Lower lobe of right lung (tissue), 2 donors: ENCODE data around the gene VIPR2. TPM values are rescaled to one million over a fixed set of nuclear protein-coding genes. Genes with fewer than 3 reads are reported as not detected.

Experiments used
- ATAC-seq, 2 donors: fragments of 200-7000 bp; cut with Tn5 transposase; one replicate each; pipeline ENCODE4 v1.9.1; 2020 to 2022; ENCODE audit warnings: mild to moderate bottlenecking in 2 of 2, moderate library complexity in 2 of 2
- DNase-seq: peaks from one replicate; pipeline ENCODE4 v3.0.0-alpha.2; 2020
- H3K27ac ChIP-seq: fragments of 200-600 bp; one replicate; pipeline ENCODE4 v1.8.0; 2022
- H3K27me3 ChIP-seq: fragments of 200-600 bp; one replicate; pipeline ENCODE4 v1.8.0; 2022; ENCODE audit warnings: low read depth
- H3K36me3 ChIP-seq: fragments of 200-600 bp; one replicate; pipeline ENCODE4 v1.8.0; 2022; ENCODE audit warnings: mild to moderate bottlenecking
- H3K4me1 ChIP-seq: fragments of 200-600 bp; one replicate; pipeline ENCODE4 v1.8.0; 2022
- H3K4me3 ChIP-seq: fragments of 200-600 bp; one replicate; pipeline ENCODE4 v1.8.0; 2022; ENCODE audit warnings: mild to moderate bottlenecking
- H3K9me3 ChIP-seq: fragments of 200-600 bp; one replicate; pipeline ENCODE4 v1.8.0; 2022
- intact Hi-C: fragments of 100-400 bp; cut with DNase I; formaldehyde crosslinking; loops from one replicate; pipeline ENCODE4 v1.11.0; 2022
- total RNA-seq: library from RNA; stranded (reverse); fragmentation: NEBNext Ultra II Directional; extraction: Animal tissue kit (Norgen Biotek cat#: 25700); gene quantifications from one replicate; pipeline ENCODE4 v1.2.1, GENCODE V29; 2021
- TF ChIP-seq, protein P1 (sequence below): fragments of 200-600 bp; IDR thresholded peaks from one replicate; pipeline ENCODE4 v1.8.0; 2022; ENCODE audit warnings: antibody characterized with exemption, mild to moderate bottlenecking
- donor health status: DM: no; HTN: yes; CAD: no; lungs with severe emphysema.

The VIPR2 gene
- total RNA-seq, 1 donor from 2014 or later: 0.80 TPM

DNA sequence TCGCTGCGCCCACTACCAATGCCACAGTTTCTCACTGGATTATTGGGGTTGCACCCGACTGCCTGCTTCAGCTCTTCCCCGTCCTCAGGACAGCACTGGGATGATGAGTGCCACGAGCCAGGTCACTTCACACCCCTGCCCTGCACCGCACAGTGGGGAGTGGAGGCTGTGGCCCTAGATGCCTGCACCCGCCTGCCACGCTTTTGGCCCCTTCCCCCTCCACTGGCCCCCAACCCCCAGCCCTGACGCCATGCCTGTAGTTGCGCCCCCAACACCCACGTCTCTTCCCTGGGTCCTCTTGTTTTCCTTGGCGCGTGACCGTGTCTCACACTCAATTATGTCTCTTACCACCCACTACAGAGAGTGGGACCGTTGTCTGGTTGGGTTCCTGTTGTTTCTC lies 134.3 kb downstream of the VIPR2 start:
- Histone ChIP-seq H3K4me1 (peaks cover 22% of the 10 kb centered on the region), H3K27me3 (no peaks in the 10 kb centered on the region), H3K36me3 (no peaks in the 10 kb centered on the region), H3K4me3 (no peak overlapping the region), H3K9me3 (no peaks in the 10 kb centered on the region), H3K27ac (no peak overlapping the region)
- ATAC-seq (no peak), DNase-seq (no peak)
- TF ChIP-seq, protein P1, sequence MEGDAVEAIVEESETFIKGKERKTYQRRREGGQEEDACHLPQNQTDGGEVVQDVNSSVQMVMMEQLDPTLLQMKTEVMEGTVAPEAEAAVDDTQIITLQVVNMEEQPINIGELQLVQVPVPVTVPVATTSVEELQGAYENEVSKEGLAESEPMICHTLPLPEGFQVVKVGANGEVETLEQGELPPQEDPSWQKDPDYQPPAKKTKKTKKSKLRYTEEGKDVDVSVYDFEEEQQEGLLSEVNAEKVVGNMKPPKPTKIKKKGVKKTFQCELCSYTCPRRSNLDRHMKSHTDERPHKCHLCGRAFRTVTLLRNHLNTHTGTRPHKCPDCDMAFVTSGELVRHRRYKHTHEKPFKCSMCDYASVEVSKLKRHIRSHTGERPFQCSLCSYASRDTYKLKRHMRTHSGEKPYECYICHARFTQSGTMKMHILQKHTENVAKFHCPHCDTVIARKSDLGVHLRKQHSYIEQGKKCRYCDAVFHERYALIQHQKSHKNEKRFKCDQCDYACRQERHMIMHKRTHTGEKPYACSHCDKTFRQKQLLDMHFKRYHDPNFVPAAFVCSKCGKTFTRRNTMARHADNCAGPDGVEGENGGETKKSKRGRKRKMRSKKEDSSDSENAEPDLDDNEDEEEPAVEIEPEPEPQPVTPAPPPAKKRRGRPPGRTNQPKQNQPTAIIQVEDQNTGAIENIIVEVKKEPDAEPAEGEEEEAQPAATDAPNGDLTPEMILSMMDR: no peak
- intact Hi-C loops: no loop called here

DNA sequence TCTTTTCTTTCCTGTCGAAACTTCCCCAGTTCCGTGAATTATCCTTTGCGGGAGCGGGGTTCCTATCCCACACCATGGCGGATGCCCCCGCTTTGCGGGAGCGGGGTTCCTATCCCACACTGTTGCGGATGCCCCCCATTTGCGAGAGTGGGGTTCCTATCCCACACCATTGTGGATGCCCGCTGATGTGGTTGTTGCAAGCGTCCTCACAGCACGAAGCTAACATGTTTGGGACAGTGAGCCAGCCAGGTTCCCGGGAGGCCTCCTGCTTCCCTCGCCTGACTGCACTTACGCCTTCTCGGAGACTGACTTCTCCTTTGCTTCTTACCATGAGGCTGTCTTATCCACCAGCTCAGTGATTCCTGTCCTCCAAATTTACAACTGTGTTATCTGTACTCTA lies 134.7 kb downstream of the VIPR2 start:
- DNase-seq (no peak), ATAC-seq (no peak)
- TF ChIP-seq, protein P1: no peak
- Histone ChIP-seq H3K27ac (no peak overlapping the region), H3K36me3 (no peaks in the 10 kb centered on the region), H3K4me3 (no peak overlapping the region), H3K9me3 (no peaks in the 10 kb centered on the region), H3K27me3 (no peaks in the 10 kb centered on the region), H3K4me1 (peaks cover 17% of the 10 kb centered on the region)
- intact Hi-C loops: no loop called here

DNA sequence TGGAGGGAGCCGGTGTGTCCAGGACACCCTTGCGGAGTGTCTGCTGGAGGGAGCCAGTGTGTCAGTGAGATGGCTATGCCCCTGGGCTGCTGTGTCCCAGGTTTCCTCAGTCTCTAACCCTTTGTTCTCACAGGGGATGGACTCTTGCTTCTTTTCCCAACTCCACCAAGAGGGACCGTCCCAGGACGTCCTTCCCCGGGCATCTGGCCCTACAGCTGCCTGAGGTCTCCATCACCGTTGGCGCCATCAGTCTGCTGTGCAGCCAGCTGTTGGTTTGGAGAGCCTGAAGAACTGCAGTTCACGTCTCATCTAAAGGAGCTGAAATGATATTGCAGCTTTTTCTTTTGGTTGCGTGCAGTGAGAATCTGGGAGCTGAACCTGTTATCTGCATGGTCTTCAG lies 136.2 kb downstream of the VIPR2 start:
- Histone ChIP-seq H3K4me3 (no peak overlapping the region), H3K9me3 (no peaks in the 10 kb centered on the region), H3K36me3 (no peaks in the 10 kb centered on the region), H3K27me3 (no peaks in the 10 kb centered on the region), H3K27ac (no peak overlapping the region), H3K4me1 (peaks cover 11% of the 10 kb centered on the region)
- ATAC-seq: no peak
- no peak for DNase-seq
- intact Hi-C loops: no loop called here
- TF ChIP-seq, protein P1: no peak

DNA sequence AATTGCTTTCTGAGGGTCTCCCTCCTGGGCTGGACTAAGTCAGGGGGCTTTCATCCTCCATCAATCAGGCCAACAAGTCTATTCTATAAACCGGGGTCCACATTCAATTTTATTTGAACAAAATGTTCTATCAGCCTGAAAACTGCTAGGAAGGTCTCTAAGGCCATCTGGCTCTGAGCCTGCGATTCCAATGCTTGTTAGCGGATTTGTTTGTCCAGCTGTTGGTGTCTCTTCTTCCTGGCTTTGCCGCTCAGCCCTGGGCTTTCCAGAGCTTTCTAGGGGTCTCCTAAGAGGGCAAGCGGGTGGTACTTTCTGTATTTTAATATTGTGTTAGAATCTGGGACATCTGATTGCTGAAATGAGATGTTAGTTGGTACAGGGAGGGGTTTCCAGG lies 136.7 kb downstream of the VIPR2 start:
- H3K27me3 ChIP-seq: no peaks in the 10 kb centered on the region
- no peak overlapping the region for H3K27ac ChIP-seq
- intact Hi-C loops: no loop called here
- TF ChIP-seq, protein P1: no peak
- no peak for DNase-seq
- no peaks in the 10 kb centered on the region for H3K9me3 ChIP-seq
- H3K36me3 ChIP-seq: no peaks in the 10 kb centered on the region
- no peak overlapping the region for H3K4me3 ChIP-seq
- no peak for ATAC-seq
- peaks cover 11% of the 10 kb centered on the region for H3K4me1 ChIP-seq

DNA sequence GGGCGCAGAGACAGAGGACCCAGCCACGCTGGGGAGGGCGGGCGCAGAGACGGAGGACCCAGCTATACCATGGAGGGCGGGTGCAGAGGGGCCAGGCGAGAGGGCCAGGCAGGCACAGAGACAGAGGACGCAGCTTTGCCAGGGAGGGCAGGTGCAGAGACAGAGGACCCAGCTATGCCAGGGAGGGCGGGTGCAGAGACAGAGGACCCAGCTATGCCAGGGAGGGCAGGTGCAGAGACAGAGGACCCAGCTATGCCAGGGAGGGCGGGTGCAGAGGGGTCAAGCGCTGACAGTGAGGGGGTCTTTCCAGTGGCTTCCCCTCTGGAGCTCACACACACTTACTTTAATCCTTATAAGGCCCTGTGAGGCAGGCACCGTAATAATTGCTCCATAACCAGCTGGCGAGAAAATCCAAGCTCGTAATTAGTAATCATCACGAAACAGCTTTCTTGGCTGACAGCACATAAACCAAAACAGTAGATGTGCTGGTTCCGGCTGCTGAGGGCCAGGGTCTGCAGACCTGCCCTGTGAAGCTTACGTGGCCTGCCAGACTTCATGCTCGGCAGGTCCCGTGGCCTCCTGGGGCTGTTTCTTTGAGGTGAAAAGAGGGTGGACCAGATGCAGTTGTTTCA lies 137.2 kb downstream of the VIPR2 start:
- no peaks in the 10 kb centered on the region for H3K27me3 ChIP-seq
- no peak for DNase-seq
- H3K36me3 ChIP-seq: no peaks in the 10 kb centered on the region
- H3K4me1 ChIP-seq: peaks cover 6% of the 10 kb centered on the region
- H3K9me3 ChIP-seq: no peaks in the 10 kb centered on the region
- TF ChIP-seq, protein P1: no peak
- intact Hi-C loops: no loop called here
- no peak for ATAC-seq
- no peak overlapping the region for H3K4me3 ChIP-seq
- no peak overlapping the region for H3K27ac ChIP-seq
